AG04449 (cell line): Measurements from ENCODE around the gene DDR2.

Source experiments
- CTCF ChIA-PET: fragments of 350-600 bp; formaldehyde crosslinking; extraction: SDS; loops from one replicate; lab custom pipeline; 2021; ENCODE audit warnings: antibody characterized with exemption; lab: Yijun Ruan, JAX
- POLR2A ChIA-PET: fragments of 400-600, 350-600 bp; formaldehyde crosslinking; extraction: SDS; loops from one replicate; lab custom pipeline; 2020; ENCODE audit warnings: antibody characterized with exemption, inconsistent platforms; lab: Yijun Ruan, JAX
- DNase-seq: peaks from one replicate; pipeline ENCODE4 v3.0.0-alpha.2; 2010; ENCODE audit warnings: low read depth, low spot score
- H3K4me3 ChIP-seq: 2 replicates; pipeline ENCODE4 v1.5.1; 2011; ENCODE audit warnings: low read depth, mild to moderate bottlenecking, control low read depth, low read length
- TF ChIP-seq, protein P1 (sequence below): IDR thresholded peaks from one replicate; pipeline ENCODE4 v1.5.1; 2011; ENCODE audit warnings: mild to moderate bottlenecking, moderate library complexity, low read length, control low read depth, inconsistent platforms; ENCODE audit not compliant: insufficient read depth; ENCODE audit errors: missing control alignments

The DDR2 gene

DNA sequence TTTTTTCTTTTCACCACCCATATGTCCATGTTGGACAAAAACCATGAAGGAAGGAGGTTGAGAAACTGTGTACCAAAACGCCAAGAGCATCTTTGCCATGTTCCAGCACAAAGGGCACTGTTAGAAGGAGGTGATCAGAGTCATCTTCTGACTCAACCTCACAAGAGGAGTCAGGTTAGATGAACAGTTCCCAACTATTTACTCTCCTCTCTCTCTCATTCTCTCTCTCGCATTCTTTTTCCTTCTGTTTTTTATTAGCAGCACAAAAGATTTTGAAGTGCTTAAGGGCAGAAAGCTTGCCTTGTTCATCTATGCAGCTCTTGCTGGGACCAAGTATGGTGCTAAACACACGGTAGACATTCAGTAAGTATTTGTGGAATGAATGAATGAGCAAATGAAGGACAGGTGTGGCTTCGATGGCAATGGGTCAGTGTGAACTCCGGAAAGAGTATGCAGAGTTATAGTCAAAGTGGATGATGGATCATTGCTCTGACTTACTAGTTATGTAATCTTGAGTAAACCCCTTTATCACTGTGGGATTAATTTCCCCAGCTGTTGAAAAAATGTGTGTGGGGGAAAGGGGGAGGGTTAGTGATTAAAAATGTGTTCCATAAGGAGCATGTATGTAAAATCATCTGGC lies 33.9 kb downstream of the DDR2 start:
- POLR2A ChIA-PET: interaction anchor here (0.6 to 0.7 kb wide), 2 partner anchors 33 to 36 kb away, joined by 3 read pairs; no protein-coding TSS in a partner anchor
- TF ChIP-seq, protein P1, sequence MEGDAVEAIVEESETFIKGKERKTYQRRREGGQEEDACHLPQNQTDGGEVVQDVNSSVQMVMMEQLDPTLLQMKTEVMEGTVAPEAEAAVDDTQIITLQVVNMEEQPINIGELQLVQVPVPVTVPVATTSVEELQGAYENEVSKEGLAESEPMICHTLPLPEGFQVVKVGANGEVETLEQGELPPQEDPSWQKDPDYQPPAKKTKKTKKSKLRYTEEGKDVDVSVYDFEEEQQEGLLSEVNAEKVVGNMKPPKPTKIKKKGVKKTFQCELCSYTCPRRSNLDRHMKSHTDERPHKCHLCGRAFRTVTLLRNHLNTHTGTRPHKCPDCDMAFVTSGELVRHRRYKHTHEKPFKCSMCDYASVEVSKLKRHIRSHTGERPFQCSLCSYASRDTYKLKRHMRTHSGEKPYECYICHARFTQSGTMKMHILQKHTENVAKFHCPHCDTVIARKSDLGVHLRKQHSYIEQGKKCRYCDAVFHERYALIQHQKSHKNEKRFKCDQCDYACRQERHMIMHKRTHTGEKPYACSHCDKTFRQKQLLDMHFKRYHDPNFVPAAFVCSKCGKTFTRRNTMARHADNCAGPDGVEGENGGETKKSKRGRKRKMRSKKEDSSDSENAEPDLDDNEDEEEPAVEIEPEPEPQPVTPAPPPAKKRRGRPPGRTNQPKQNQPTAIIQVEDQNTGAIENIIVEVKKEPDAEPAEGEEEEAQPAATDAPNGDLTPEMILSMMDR: no peak
- CTCF ChIA-PET: interaction anchor here (1.0 kb wide), 1 partner anchor 34 kb away, joined by 3 read pairs; the partner anchor contains the start of gene DDR2
- H3K4me3 ChIP-seq: no peak overlapping the region
- DNase-seq: no peak

DNA sequence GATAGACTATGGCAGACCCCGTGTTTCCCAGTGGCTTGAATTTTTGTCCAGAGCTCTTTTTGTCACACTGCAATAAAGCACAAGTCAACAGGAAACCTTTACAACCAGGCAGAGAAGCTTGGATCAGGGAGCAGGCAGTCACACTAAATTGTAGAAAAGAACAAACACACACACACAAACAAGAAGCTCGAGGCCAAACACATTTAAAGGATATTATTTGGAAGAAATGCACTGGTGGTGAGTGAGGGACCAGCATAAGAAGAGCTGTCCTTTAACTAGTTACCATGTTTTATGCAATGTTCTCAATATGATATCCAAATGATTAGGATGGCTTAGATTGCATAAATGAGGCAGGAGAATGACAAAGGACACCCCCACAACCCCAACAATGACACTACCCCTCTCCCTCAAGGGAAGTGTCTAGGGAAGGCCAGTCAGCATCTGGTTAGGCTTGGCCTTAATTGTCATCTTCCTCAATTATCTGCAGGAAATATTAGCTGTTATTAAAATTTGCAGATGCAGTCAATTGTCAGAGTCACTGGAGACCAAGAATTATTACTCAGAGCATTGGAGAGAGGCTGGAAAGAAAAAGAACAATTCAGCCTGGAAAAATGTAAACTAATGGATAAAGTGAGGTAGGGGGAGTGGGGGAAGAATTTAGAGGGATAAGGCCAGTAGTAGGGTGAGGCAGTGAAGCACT lies 35.3 kb downstream of the DDR2 start:
- ChIA-PET CTCF (interaction anchor here (0.7 to 1.2 kb wide), 2 partner anchors 9 to 37 kb away, joined by 3 read pairs; no protein-coding TSS in a partner anchor), POLR2A (no interaction called here)
- no peak for DNase-seq
- TF ChIP-seq, protein P1: no peak
- H3K4me3 ChIP-seq: no peak overlapping the region

- TF ChIP-seq, protein P1: no peak
- H3K4me3 ChIP-seq: no peak overlapping the region
- ChIA-PET POLR2A (interaction anchor here (0.8 to 1.8 kb wide), 4 partner anchors 9 to 40 kb away, joined by 3 to 8 read pairs (median 4); partner anchors contain the start of gene DDR2), CTCF (interaction anchor here (1.0 to 1.9 kb wide), 5 partner anchors 8 to 57 kb away, joined by 3 to 5 read pairs (median 3); no protein-coding TSS in a partner anchor)
- peak; percentile 58 for DNase-seq
These were observed 38.8 kb downstream of the DDR2 start for GRCh38 chr1:162670928-162671663.

GRCh38 chr1:162671664-162672410 lies 39.6 kb downstream of the DDR2 start:
- DNase-seq: no peak
- TF ChIP-seq, protein P1: no peak
- ChIA-PET POLR2A (interaction anchor here (1.1 to 1.8 kb wide), 3 partner anchors 19 to 41 kb away, joined by 3 to 8 read pairs (median 4); partner anchors contain the start of gene DDR2), CTCF (interaction anchor here (1.0 to 1.9 kb wide), 4 partner anchors 9 to 38 kb away, joined by 3 to 5 read pairs (median 4); no protein-coding TSS in a partner anchor)
- H3K4me3 ChIP-seq: no peak overlapping the region

DNA sequence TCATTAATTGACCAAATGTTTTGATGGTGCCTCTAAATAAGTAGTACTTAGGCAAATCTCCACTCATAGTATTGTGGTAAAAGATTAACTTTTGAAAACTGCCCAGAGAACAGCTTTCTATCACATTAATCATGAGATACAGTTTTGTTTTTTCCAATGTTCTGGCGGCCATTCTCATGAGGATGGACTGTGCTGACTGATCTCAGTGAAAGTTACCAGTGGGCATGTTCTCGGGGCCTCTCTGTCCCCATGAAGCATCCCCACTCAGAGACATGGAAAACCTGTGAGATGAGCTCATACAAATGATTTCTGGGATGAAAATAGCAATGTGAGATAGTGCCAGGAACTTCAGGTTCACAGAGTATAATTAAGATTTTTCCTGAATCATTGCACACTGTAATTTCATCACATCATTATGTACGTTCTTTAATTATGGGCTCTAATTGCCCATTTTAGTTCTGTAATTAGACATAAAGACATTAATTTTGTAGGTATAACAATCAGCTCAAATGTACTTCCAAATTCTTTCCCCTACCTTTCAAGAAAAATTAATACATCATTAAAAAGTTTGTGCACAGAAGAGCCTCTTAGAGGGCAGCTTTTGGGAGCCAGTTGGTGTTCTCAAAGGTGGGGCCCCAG lies 40.5 kb downstream of the DDR2 start:
- ChIA-PET CTCF (interaction anchor here (0.6 to 1.9 kb wide), 5 partner anchors 10 to 58 kb away, joined by 3 to 5 read pairs (median 3); partner anchors contain the start of gene DDR2), POLR2A (no interaction called here)
- H3K4me3 ChIP-seq: no peak overlapping the region
- TF ChIP-seq, protein P1: no peak
- DNase-seq: no peak
